ENCODE data around the gene NME5. TPM values are rescaled to one million over a fixed set of nuclear protein-coding genes. Genes with fewer than 3 reads are reported as not detected.

The NME5 gene
- total and polyA plus RNA-seq, 2 of the 8 experiments (the other 6 are each of a cell fraction or from before 2014, with no cell fraction given), result 0.48 to 0.89 TPM

DNA sequence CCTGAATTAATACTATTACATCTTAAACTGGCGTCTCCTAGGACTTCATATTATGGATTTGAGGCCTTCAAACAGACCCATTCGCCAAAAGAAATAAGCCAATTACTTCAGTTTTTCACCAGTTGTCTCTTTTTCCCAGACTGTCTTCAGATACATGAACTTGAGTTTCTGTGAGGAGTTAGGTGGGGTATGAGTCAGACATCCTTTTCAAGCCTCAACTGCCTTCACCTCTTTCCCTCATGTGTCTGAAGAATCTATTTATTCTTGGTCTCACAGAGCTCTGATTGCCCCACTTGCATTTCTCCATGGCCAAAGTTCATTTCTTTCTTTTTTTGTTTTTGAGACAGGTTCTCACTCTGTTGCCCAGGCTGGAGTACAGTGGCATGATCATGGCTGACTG lies 42.9 kb downstream of the NME5 start (continued):
- TF ChIP-seq, protein P1, sequence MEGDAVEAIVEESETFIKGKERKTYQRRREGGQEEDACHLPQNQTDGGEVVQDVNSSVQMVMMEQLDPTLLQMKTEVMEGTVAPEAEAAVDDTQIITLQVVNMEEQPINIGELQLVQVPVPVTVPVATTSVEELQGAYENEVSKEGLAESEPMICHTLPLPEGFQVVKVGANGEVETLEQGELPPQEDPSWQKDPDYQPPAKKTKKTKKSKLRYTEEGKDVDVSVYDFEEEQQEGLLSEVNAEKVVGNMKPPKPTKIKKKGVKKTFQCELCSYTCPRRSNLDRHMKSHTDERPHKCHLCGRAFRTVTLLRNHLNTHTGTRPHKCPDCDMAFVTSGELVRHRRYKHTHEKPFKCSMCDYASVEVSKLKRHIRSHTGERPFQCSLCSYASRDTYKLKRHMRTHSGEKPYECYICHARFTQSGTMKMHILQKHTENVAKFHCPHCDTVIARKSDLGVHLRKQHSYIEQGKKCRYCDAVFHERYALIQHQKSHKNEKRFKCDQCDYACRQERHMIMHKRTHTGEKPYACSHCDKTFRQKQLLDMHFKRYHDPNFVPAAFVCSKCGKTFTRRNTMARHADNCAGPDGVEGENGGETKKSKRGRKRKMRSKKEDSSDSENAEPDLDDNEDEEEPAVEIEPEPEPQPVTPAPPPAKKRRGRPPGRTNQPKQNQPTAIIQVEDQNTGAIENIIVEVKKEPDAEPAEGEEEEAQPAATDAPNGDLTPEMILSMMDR (IDR thresholded peaks at IDR 0.05; ENCODE audit: control extremely low read depth in 1 of 3, insufficient read depth in 1 of 3, low read depth in 1 of 3, low read length in 3 of 3), result no peak
- no peak for TF ChIP-seq KDM5A (IDR thresholded peaks at IDR 0.05; ENCODE audit: low read length)
- TF ChIP-seq RXRA (IDR thresholded peaks at IDR 0.05; ENCODE audit: insufficient read depth, low read depth, low read length), result no peak

All from H1 (cell line).